Activated effector memory CD4-positive, alpha-beta T cell treated with anti-CD3 and anti-CD28 coated beads, Interleukin-2, amount 50 U/mL, for 16 hours (primary cell): ENCODE measurements around the gene CYP4F22.
"Not testable (repeated sequence)": the region's sequence is repeated elsewhere in the genome, so short reads cannot be mapped to it uniquely, and the experiment has no call there.

ENCODE experiments used
- DNase-seq: peaks from one replicate; pipeline ENCODE4 v3.0.0-alpha.2; 2020

The CYP4F22 gene

GRCh38 chr19:15495151-15495550 lies 13.2 kb upstream of the CYP4F22 start:
- DNase-seq = no peak

- DNase-seq = no peak
Measured at GRCh38 chr19:15498156-15498858, 10.0 kb upstream of the CYP4F22 start.

- DNase-seq = no peak
Measured at GRCh38 chr19:15498910-15499309, 9.4 kb upstream of the CYP4F22 start.

- DNase-seq = no peak
Measured at GRCh38 chr19:15501596-15501995, 6.7 kb upstream of the CYP4F22 start.

- no peak for DNase-seq
Measured at GRCh38 chr19:15502264-15502663, 6.1 kb upstream of the CYP4F22 start.

- no peak for DNase-seq
Measured at GRCh38 chr19:15506074-15506571, 2.2 kb upstream of the CYP4F22 start.

GRCh38 chr19:15507068-15508034 lies 974 bp upstream of the CYP4F22 start:
- DNase-seq = no peak

- DNase-seq = no peak
Measured at GRCh38 chr19:15511671-15512424, 3.5 kb downstream of the CYP4F22 start.

GRCh38 chr19:15515227-15515625 lies 6.9 kb downstream of the CYP4F22 start:
- DNase-seq = not testable (repeated sequence)

GRCh38 chr19:15516363-15516762 lies 8.0 kb downstream of the CYP4F22 start:
- DNase-seq = no peak

- no peak for DNase-seq
Measured at GRCh38 chr19:15517778-15518177, 9.5 kb downstream of the CYP4F22 start.

GRCh38 chr19:15519433-15519976 lies 11.2 kb downstream of the CYP4F22 start:
- no peak for DNase-seq

GRCh38 chr19:15524781-15525180 lies 16.5 kb downstream of the CYP4F22 start:
- no peak for DNase-seq

GRCh38 chr19:15525291-15525690 lies 17.0 kb downstream of the CYP4F22 start:
- DNase-seq = no peak

- DNase-seq = no peak
Measured at GRCh38 chr19:15526408-15526807, 18.1 kb downstream of the CYP4F22 start.

- no peak for DNase-seq
Measured at GRCh38 chr19:15527705-15528104, 19.4 kb downstream of the CYP4F22 start.

- DNase-seq = no peak
Measured at GRCh38 chr19:15529774-15530372, 21.5 kb downstream of the CYP4F22 start.

- DNase-seq = no peak
Measured at GRCh38 chr19:15532779-15533521, 24.6 kb downstream of the CYP4F22 start.

- DNase-seq = not testable (repeated sequence)
Measured at GRCh38 chr19:15533522-15533830, 25.2 kb downstream of the CYP4F22 start.

- no peak for DNase-seq
Measured at GRCh38 chr19:15534957-15535864, 26.9 kb downstream of the CYP4F22 start.

GRCh38 chr19:15536350-15536749 lies 28.0 kb downstream of the CYP4F22 start:
- no peak for DNase-seq
